GM19452 (cell line): ENCODE results near the gene BRSK1.

Experiments used
- ATAC-seq: cut with Tn5 transposase; IDR thresholded peaks from one replicate; pipeline ENCODE4 v1.9.1; 2021; ENCODE audit not compliant: unreplicated experiment

The BRSK1 gene

DNA sequence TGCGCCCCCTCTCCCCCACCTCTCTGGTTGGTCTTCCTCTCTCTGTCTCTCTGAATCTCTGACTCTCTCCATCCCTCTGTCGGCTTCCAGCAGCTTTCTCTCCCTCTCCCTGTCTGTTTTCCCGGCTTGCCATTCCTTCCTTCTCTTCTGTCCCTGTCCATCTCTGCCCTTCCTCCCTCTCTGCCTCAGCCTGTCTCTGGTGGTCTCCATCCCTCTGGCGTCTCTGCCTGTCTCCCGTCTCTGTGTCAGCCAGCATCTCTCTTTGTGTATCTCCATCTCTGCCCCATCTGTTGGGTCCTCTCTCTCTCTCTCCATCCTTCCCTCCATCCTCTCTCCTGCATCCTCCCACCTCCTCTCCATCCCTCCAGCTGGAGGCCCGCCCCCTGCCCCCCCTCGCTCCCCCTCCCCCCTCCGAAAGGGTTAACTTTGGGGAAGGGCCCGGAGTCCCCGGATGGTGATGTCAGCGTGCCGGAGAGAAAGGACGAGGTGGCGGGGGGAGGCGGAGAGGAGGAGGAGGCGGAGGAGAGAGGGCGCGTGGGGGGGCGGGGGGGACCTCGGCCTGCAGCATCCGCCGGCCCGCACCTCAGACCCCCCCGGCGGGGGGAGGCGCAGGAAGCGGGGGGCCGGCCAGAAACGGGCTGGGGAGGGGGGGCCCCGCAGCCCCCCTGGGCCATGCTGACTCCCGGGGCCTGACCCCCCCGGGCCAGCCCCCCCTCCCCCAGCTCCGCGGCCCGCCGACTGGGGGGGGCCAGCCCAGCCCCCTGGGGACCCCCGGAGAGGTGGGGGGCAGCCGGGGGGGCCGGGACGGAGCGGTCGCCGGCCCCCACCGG is at the start of gene BRSK1:
Gene BRSK1 (plus strand): TSS at position 450 of the 830 bp plus-strand sequence. CDS start 446 bp downstream, outside the sequence.
- no peak for ATAC-seq

DNA sequence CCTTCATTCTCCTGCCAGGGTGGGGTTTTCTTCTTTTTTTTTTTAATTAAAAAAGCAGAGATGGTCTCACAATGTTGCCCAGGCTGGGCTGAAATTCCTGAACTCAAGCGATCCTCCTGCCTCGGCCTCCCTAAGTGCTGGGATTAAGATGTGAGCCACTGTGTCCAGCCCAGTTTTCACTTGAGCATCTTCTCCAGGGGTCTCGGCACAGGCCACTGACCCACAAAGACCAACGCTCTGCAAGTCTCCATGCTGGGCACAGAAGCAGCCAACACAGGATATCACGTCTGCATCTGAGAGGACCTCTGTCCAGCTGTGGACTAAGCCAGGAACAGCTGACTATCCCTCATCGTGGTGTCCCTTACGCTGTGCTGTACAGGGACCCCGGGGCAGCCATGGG is 45.8 kb upstream of the BRSK1 start:
- ATAC-seq = no peak

DNA sequence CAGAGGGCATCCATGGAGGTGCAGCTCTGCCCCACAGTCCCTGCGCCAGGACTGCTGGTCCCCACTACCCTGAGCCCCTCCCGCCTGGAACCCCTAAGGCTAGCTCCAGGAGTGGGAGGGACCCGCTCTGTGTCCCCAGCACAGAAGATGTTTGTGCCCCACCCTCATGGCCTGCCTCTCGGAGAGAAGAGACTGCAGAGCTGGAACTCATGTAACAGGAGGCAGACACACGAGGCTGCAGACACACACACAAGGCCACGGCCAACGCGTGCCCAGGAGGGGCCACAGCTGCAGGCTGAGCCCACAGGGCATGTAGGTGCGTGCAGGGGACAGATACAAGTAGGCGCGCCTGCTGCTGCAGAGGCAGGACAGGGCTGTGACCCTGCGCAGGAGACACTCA is 44.8 kb upstream of the BRSK1 start:
- no peak for ATAC-seq

DNA sequence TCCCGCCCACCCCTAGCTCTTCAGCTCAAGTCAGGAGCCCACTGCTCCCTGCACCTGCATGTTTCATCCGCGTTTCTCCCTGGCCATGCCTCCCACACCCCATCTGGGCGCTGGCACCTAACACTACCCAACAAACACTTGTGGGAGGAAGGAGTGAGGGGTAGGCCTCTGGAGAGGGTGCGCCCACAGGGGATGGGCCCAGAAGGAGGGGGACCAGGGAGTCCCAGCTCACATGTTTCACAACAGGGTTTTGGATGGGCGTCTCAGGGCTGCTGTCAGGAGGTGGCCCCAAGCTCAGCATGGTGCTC is 43.1 kb upstream of the BRSK1 start:
- no peak for ATAC-seq

DNA sequence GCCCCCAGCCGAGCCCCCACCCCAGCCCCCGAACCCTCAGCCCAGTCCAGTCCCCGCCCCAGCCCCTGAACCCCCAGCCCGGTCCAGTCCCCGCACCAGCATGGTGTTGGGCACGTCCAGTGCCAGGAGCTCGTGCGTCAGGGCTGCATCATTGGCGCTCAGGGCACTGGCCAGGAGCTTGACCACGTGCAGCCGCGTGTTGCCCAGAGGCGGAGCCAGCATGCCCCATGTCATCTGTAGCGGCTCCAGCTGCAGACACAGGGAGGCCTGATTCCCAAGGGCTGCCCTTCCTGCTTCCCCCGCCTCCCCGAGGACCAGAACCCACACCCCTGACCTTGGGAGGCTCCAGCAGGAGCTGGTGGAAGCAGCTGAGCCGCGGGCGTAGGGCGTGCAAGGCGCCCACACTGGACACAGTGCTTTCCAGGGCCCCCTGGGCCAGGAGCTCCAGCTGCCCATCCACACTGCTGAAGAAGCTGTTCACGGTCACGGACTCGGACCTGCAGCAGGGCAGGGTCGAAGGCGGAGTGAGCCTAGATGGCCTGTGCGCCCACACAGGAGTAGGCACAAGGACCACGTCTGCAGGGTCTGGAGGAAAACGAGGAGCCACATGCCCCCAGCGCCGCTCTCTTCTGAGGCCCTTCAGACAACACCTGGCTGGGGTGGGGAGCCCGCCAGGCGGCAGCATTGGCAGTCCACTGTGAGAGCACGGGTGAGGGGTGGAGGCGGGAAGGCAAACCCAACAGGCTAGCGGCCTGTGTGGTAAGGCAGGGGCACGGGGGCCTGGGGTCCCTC is 42.5 kb upstream of the BRSK1 start:
- ATAC-seq = no peak

DNA sequence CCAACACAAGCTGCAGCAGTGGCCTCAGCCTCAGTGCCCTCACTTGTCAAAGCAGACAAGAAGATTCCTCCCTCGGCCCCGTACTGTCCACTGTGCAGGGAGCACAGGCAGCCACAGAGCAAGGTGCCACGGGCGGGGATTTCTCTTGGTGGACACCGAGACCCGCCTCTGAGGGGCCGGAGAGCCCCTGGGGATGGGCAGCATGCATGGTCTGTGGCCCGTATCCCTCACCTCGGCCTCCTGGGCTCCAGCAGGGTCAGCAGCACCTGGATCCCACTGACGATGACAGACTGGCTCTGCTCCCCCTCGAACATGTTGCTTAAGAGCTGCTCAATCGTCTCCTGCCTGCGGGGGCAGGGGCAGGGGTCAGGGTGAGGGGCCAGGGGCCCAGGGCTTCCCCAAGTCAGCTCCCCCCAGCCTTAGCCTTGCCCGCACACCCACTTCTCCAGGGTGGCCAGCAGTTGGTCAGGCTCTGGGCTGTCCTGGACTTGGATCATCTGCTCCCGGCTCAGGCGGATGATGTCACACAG is 41.8 kb upstream of the BRSK1 start:
- no peak for ATAC-seq

DNA sequence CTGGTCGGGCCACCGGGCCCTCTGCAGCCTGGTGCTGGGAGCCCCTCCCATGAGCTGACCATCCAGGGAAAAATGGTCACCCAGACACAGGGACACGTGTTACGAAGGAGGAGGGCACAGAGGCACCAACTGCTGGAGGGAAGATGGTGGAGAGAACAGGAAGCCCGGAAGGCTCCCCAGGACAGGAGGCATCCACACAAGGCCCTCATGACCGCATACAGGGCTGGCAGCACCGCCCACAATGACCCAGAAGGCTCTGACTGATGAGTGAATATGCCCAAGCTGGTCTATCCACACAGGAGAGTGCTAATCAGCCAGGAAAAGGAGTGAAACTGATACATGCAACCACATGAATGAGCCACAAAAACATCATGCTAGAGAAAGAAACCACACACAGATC is 41.3 kb upstream of the BRSK1 start:
- ATAC-seq = no peak

DNA sequence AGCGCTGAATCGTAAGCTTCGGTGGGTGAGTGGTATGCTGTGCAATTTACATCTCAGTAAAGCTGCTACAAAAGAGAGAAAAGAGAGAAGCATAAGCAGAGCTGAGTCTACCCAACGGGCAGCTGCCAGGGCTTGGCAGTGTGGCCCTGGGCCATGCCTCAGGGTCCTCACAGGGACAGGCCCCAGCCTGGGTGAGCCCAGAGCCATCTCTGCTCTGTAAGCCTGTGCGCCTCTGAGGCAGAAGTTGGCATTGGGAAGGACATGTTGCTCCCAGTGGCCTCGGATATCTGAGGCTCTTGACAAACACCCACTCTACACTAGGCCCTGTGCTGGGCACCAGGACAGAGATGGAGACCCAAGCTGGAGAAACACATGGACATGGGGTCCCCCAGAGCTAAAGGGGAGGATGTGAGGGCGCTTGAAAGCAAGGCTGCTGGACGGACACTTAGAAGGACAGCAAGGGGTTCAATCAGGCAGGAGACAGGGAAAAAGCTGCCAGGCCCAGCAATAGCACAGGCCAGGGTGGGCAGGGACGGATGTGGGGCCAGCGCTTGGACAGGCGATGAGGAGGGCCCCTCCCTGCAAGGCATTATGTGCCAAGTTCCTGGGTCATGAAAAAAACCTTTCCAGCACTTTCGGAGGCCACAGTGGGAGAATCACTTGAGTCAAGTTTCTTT is 39.7 kb upstream of the BRSK1 start:
- no peak for ATAC-seq

DNA sequence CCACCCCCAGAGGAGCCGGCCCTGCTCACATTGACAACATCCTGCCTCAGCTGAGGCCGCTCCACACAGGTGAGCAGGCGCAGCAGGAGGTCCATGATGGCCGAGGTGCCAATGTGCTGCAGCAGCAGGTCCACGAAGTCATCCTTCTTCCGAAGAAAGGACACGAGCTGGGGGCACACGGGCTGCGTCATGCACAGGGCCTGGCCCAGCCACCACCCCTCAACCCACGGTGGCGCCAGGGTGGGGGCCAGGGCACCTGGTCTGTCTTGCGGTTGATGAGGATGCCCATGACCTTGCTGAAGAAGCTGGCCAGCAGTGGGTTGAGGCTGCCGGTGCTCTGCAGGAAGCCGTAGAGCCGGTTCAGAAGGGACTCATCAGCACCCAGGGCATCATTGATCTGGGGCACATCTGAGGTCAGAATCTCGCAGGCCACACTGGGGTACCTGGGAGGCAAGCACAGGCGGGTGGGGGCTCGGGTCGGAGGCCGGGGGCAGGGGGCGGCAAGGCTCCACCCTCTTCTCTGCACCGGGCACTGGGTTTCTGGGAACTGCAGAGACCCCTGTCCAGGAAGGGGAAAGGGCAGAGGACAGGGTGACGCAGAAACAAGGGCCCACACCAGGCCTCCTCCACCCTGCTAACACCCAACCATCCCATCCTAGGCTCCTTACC is 38.4 kb upstream of the BRSK1 start:
- ATAC-seq = no peak

DNA sequence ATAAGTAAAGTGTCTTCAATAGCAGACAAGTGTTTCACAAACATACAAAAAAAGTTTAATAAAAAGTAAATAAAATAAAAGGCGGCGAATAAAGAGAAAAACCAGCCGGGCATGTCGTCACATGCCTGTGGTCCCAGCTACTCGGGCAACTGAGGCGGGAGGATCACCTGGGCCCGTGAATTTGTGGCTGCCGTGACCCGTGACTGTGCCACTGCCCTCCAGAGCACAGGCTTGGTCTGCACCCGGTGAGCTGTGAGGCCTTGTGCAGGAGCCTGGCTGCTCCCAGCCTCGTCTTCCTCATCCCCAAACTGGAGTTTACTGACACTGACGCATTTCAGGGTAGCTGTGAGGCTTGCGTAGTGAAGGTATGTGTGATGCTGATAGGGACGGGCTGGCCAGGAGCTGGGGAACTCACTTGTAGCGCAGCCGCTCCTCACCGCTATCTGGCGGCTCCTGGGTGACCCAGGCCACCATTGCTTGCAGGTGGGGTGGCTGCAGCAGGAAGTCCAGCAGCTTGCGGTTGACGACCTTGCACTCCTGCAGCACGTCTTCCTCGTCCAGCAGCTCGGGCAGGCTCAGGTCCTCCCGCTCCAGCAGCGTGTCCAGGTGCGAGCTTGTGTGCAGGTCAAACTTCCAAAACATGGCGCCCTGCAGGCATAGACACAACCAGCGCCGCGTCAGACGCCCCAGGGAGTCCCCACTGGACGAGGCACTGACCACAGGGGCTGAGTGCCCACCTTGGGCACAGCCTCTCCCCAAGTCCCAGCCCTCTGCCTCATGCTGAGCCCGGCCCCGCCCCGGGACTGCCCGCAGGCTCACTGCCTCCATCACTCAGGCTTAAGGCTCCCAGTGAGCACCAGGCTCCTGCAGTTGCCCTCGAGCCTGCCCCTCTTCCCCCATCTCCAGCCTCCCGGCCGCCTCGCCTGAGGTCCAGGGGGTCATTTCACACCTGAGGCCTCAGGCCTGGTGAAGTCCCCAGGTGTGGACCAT is 37.0 kb upstream of the BRSK1 start:
- no peak for ATAC-seq

GRCh38 chr19:55247621-55248099 is 36.1 kb upstream of the BRSK1 start:
- ATAC-seq = no peak

DNA sequence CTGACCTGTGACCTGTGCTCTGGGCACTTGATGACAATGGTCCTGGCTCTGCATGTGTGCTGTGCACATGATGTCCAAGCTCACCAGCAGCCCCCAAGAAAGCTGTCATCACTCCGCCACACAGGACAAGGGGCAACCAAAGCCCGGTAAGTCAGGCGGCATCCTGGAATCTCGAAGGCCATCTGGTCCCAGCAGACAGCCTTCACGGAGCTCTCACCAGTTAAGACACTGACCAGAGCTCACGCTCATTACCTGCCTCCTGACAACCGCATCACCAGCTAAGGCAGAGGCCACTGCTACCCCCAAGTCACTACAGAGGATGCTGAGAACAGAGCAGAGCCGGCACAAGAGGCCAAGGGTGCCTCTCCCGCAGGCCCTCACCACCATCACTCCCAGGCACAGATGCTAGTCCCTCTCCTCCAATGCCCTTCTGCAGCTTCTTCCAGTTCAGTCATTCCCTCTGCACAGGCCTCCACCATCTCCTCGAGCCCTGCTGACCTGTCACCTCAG is 35.6 kb upstream of the BRSK1 start:
- no peak for ATAC-seq

DNA sequence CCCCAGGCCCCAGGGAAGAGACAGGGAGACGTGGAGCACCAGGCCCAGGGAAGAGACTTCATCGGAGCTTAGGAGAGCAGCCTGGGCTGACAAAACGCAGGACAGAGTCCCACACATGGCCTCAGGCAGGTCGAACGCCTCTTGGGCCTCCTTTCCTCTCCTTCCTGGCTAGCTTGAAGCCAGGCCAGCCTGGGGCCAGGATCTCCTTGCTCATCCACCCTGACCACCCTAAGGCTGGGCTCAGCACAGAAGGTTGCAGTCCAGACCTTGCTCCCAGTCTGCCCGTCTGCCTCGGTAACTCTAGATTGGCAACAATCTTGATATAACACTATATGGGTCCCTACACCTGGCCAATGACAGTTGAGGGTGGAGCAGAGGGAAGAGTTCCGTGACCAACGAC is 35.1 kb upstream of the BRSK1 start:
- no peak for ATAC-seq

DNA sequence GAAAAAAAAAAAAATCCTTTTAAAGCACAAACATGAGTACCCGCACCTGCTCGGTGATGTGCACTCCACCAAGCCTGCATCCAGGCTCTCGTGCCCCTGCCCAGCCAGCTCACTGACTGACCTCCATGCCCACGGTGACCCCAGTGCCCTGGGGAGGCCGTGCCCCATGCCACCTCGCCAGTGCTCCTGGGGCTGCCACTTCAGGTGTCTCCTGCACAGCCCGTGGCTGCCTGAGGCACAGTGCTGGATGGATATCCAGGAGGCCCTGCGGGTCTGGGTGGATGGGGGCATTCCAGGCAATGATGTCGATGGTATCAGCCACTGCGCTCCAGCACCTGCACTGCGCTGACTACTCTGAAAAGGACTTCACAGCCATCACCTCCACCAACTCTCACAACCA is 34.0 kb upstream of the BRSK1 start:
- ATAC-seq = no peak

DNA sequence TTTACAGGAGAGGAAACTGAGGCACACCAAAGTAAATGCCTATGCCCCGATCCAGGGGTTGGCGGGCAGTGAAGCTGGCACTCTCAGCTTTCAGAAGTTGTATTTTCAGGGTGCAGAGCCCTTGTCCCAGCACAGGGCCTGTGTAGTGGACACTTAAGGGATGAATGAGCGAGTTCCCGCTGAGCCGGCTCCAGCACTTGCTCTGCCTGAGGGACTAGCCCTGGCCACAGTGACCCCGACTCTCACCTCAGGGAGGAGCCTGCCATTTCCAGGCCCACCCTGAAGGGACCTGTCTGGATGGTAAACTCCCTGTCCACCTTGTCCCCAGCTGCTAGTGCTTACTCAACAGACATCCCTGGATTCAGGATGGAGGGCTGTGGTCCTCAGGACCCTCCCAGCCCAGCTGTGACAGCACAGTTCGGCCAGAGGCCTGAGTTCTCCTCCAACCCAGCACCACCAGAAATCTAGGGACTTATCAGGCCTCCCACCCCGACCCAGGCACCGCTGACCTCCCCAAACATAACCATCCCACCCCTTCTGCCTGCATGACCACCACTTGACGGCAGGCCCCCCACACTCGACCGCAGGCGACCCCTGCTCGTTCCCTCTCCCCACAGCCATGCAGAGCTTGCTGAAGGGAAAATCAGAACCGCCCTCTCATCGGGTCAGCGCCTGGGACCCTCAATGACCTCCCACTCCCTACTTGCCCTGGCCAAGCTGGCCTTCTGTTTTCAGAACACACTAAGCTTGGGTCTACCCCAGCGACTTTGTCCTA is 33.3 kb upstream of the BRSK1 start:
- no peak for ATAC-seq

- ATAC-seq = no peak
Observed at GRCh38 chr19:55251341-55252081, 32.3 kb upstream of the BRSK1 start.

DNA sequence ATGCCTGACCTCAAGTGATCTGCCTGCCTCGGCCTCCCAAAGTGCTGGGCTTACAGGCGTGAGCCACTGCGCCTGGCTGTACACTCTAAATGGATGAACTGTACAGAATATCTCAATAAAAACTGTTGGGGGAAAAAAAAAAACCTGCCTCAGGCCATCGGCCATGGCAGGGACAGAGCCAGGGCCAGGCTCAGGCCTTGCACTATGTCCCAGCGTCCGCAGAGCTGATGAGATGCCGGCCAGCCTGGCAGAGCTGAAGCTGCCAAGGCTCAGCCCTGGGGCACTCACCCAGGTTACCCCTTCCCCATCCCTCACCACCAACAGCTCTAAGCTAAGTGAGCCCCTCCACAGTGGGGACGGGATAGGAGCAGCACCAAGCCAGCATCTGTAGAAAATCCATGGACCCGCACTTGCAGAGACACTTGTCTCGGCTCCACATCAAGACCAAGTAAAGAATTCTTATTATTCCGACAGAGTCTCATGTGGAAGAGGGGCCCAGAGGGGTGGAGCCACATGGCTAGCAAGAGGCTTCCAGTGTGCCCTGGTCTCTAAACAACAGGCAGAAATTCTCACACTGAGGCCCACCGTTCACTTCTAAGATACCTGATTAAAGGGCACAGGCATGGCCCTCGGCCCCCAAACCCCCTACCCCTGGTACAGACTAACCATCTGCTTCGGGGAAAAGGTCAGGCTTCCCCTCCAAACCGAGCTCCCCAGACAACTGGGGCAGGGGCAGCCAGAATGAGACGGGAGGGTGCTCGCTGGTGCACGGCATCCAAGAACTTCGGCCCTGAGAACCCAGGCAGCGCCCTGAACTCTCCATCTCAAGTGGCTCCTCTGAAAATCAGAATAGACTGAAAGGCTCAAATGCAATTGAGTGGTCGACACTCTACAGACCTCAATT is 30.8 kb upstream of the BRSK1 start:
- ATAC-seq = no peak
